ENCODE measurements around the gene ABCA2. TPM values are rescaled to one million over a fixed set of nuclear protein-coding genes. Genes with fewer than 3 reads are reported as not detected.

ABCA2 gene, protein sequence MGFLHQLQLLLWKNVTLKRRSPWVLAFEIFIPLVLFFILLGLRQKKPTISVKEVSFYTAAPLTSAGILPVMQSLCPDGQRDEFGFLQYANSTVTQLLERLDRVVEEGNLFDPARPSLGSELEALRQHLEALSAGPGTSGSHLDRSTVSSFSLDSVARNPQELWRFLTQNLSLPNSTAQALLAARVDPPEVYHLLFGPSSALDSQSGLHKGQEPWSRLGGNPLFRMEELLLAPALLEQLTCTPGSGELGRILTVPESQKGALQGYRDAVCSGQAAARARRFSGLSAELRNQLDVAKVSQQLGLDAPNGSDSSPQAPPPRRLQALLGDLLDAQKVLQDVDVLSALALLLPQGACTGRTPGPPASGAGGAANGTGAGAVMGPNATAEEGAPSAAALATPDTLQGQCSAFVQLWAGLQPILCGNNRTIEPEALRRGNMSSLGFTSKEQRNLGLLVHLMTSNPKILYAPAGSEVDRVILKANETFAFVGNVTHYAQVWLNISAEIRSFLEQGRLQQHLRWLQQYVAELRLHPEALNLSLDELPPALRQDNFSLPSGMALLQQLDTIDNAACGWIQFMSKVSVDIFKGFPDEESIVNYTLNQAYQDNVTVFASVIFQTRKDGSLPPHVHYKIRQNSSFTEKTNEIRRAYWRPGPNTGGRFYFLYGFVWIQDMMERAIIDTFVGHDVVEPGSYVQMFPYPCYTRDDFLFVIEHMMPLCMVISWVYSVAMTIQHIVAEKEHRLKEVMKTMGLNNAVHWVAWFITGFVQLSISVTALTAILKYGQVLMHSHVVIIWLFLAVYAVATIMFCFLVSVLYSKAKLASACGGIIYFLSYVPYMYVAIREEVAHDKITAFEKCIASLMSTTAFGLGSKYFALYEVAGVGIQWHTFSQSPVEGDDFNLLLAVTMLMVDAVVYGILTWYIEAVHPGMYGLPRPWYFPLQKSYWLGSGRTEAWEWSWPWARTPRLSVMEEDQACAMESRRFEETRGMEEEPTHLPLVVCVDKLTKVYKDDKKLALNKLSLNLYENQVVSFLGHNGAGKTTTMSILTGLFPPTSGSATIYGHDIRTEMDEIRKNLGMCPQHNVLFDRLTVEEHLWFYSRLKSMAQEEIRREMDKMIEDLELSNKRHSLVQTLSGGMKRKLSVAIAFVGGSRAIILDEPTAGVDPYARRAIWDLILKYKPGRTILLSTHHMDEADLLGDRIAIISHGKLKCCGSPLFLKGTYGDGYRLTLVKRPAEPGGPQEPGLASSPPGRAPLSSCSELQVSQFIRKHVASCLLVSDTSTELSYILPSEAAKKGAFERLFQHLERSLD (N-terminal part only)
- total RNA-seq (48.7 and 56.7 TPM in 2 replicates), polyA plus RNA-seq (30.5 and 33.3 TPM in 2 replicates)

DNA sequence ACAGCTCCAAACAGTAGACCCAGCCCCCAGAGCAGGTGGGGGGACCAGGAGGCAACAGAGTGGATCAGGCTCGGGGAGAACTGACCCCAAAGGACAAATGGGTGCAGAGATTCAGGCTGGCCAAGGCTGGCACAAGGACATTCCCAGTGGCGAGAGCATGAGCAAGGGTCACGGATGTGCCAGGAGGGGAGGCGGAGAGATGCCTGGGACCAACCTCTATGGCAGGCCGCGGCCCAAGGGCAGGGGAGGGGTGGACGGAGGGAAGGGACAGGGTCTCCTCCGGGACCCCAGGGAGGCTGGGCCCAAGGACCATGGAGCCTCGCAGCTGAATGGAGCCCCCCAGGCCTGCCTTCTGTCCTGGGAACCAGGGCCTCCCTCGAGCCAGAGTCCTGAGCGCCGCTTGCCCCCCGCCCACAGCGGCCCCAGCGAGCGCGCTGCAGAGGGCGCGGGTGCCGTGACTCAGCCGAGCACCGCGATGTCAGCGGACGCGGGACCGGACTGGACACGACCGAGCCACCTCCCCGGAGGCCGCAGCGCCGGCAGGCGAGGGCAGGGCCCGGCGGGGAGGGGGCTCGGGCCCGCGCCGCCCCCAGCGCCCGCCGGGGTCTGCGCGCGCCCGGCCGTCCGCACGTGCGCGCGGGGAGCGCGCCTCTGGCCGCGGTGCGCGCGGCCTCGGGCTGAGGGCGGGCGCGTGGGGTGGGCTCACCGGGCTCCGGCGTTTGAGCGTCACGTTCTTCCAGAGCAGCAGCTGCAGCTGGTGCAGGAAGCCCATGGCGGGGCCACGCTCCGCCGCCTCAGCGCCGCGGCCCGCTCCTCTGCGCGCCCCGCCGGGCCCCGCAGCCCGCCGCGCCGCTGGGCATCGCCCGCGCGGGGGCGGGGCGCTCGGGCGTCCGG lies at the start of gene ABCA2:
Gene ABCA2, minus strand, starts transcription at position 869 of the 894 bp plus-strand sequence. Its CDS starts 97 bp downstream, at position 772.
- peak; percentile 20 to 64 for DNase-seq (ENCODE audit: low read depth in 1 of 2, low spot score in 1 of 2)
- peak within 1 kb of the TSS; percentile 92 for H3K4me3 ChIP-seq
- peaks cover 5% of the 10 kb centered on the region for H3K4me1 ChIP-seq (ENCODE audit: low read depth)
- TF ChIP-seq, protein P1, sequence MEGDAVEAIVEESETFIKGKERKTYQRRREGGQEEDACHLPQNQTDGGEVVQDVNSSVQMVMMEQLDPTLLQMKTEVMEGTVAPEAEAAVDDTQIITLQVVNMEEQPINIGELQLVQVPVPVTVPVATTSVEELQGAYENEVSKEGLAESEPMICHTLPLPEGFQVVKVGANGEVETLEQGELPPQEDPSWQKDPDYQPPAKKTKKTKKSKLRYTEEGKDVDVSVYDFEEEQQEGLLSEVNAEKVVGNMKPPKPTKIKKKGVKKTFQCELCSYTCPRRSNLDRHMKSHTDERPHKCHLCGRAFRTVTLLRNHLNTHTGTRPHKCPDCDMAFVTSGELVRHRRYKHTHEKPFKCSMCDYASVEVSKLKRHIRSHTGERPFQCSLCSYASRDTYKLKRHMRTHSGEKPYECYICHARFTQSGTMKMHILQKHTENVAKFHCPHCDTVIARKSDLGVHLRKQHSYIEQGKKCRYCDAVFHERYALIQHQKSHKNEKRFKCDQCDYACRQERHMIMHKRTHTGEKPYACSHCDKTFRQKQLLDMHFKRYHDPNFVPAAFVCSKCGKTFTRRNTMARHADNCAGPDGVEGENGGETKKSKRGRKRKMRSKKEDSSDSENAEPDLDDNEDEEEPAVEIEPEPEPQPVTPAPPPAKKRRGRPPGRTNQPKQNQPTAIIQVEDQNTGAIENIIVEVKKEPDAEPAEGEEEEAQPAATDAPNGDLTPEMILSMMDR (IDR thresholded peaks at IDR 0.05; ENCODE audit: low read depth, low read length): no peak
- H3K27ac ChIP-seq: no peak within 1 kb of the TSS
- H3K27me3 ChIP-seq: no peaks in the 10 kb centered on the region
- H3K9me3 ChIP-seq (ENCODE audit: low read depth): no peaks in the 10 kb centered on the region
- no peaks in the 10 kb centered on the region for H3K36me3 ChIP-seq

DNA sequence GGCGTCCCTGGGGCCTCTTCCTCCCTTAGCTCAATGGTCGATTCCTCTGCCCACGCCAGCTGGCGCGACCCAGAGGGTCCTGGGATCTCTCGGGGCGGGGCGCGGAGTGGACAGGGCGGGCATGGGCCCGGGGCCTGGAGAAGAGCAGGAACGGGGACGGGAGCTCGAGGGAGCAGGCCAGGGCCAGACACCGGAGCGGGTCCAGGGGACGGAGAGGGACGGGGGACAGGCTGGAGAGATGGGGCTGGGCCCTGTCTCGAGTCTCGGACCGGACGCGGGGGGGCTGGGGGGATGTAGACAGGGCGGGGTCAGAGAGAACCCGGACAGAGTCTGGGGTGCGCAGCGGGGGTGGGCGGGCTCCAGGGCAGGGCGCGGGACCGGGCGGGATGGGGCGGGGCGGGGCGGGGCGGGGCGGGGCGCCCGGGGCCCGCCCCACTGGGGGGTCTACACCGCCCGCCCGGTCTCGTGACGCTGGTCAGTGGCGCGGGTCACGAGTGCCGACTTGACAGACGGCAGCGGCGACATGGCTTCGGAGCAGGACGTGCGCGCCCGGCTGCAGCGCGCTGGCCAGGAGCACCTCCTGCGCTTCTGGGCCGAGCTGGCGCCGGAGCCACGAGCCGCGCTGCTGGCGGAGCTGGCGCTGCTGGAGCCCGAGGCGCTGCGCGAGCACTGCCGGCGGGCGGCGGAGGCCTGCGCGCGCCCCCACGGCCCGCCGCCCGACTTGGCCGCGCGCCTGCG lies 49.1 kb upstream of the ABCA2 start, which contains the start of gene UAP1L1:
Gene UAP1L1, plus strand, starts transcription at position 508 of the 738 bp plus-strand sequence. Its CDS starts 16 bp downstream, at position 524.
- Histone ChIP-seq H3K4me3 (peak within 1 kb of the TSS; percentile 40), H3K27ac (no peak within 1 kb of the TSS), H3K4me1 (ENCODE audit: low read depth) (no peaks in the 10 kb centered on the region), H3K27me3 (peaks cover 33% of the 10 kb centered on the region), H3K9me3 (ENCODE audit: low read depth) (no peaks in the 10 kb centered on the region), H3K36me3 (no peaks in the 10 kb centered on the region)
- peak; percentile 65 to 75 for DNase-seq (ENCODE audit: low read depth in 1 of 2, low spot score in 1 of 2)
- TF ChIP-seq, protein P1 (IDR thresholded peaks at IDR 0.05; ENCODE audit: low read depth, low read length): no peak

DNA sequence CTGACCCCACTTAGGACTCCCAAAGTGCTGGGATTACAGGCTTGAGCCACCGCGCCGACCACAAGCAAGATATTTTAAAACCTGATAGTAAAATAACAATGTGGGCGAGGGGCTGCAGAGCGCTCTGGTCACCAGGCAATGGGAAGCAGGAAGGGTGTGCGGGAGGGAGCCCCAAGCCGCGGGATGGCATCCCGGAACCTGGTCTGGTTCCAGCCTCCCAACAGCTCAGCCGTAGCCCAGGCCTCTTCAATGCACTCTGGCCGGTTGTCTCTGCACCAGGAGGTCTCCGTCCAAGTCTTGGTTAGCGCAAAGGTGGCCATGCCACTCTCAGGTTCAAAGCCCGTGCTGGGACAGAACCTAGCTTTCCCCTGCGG lies 48.6 kb upstream of the ABCA2 start:
- no peaks in the 10 kb centered on the region for H3K4me1 ChIP-seq (ENCODE audit: low read depth)
- H3K36me3 ChIP-seq: no peaks in the 10 kb centered on the region
- peaks cover 33% of the 10 kb centered on the region for H3K27me3 ChIP-seq
- no peaks in the 10 kb centered on the region for H3K9me3 ChIP-seq (ENCODE audit: low read depth)
- TF ChIP-seq, protein P1 (IDR thresholded peaks at IDR 0.05; ENCODE audit: low read depth, low read length): no peak
- DNase-seq (ENCODE audit: low read depth in 1 of 2, low spot score in 1 of 2): no peak
- no peak overlapping the region for H3K27ac ChIP-seq
- peak overlapping the region; percentile 40 for H3K4me3 ChIP-seq

DNA sequence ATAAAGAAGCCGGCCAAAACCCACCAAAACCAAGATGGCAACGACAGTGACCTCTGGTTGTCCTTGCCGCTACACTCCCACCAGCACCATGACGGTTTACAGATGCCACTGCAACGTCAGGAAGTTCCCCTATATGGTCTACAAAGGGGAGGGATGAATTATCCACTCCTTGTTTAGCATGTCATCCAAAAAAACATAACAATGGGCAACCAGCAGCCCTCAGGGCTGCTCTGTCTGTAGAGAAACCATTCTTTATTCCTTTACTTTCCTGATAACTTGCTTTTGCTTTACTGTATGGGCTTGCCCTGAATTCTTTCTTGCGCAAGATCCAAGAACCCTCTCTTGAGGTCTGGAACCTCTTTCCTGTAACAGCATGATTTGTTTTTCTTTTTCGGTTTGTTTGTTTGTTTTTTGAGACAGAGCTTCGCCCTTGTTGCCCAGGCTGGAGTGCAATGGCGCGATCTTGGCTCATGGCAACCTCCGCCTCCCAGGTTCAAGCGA lies 47.3 kb upstream of the ABCA2 start:
- Histone ChIP-seq H3K36me3 (no peaks in the 10 kb centered on the region), H3K4me3 (no peak overlapping the region), H3K4me1 (ENCODE audit: low read depth) (no peaks in the 10 kb centered on the region), H3K27ac (no peak overlapping the region), H3K9me3 (ENCODE audit: low read depth) (no peaks in the 10 kb centered on the region), H3K27me3 (peaks cover 33% of the 10 kb centered on the region)
- TF ChIP-seq, protein P1 (IDR thresholded peaks at IDR 0.05; ENCODE audit: low read depth, low read length): no peak
- DNase-seq (ENCODE audit: low read depth in 1 of 2, low spot score in 1 of 2): no peak

All from cardiac muscle cell (in vitro differentiated cells and primary cell).